Stomach smooth muscle (tissue), 2 donors: ENCODE data around the gene MRPS5.

Experiments used
- H3K27ac ChIP-seq: one replicate; pipeline ENCODE4 v1.7.0; 2013; ENCODE audit warnings: mild to moderate bottlenecking, low read length, inconsistent platforms
- H3K27me3 ChIP-seq, 2 donors: one replicate each; pipeline ENCODE4 v1.7.0; 2013; ENCODE audit warnings: low read length in 2 of 2; ENCODE audit not compliant: insufficient read depth in 2 of 2, control insufficient read depth in 1 of 2
- H3K36me3 ChIP-seq, 2 donors: one replicate each; pipeline ENCODE4 v1.7.0; 2013; ENCODE audit warnings: low read length in 2 of 2; ENCODE audit not compliant: control insufficient read depth in 2 of 2, insufficient read depth in 2 of 2
- H3K4me1 ChIP-seq: one replicate; pipeline ENCODE4 v1.7.0; 2013; ENCODE audit warnings: low read length; ENCODE audit not compliant: control insufficient read depth, insufficient read depth
- H3K4me3 ChIP-seq, 2 donors: one replicate each; pipeline ENCODE4 v1.7.0; 2013; ENCODE audit warnings: low read length in 2 of 2
- H3K9ac ChIP-seq, 2 donors: one replicate each; pipeline ENCODE4 v1.7.0; 2013; ENCODE audit warnings: low read length in 2 of 2, mild to moderate bottlenecking in 1 of 2
- H3K9me3 ChIP-seq, 2 donors: one replicate each; pipeline ENCODE4 v1.7.0; 2013; ENCODE audit warnings: low read length in 2 of 2; ENCODE audit not compliant: control insufficient read depth in 2 of 2
- donor health status: healthy.
- donor health status: Pancreatic carcinoma.

MRPS5 gene

GRCh38 chr2:95074663-95075439 is 46.8 kb downstream of the MRPS5 start:
- Histone ChIP-seq H3K4me3 (no peak overlapping the region), H3K36me3 (no peaks in the 10 kb centered on the region), H3K4me1 (peaks cover 10% of the 10 kb centered on the region), H3K27ac (no peak overlapping the region), H3K27me3 (peaks cover 14 to 28% of the 10 kb centered on the region in 2 donors), H3K9me3 (no peaks in the 10 kb centered on the region), H3K9ac (no peak overlapping the region)

- peaks cover 14 to 28% of the 10 kb centered on the region in 2 donors for H3K27me3 ChIP-seq
- H3K9ac ChIP-seq, result no peak overlapping the region
These were observed 47.5 kb downstream of the MRPS5 start for GRCh38 chr2:95073856-95074662.

GRCh38 chr2:95072424-95072823 is 49.2 kb downstream of the MRPS5 start:
- H3K9ac ChIP-seq, result no peak overlapping the region
- no peak overlapping the region for H3K27ac ChIP-seq
- no peaks in the 10 kb centered on the region for H3K36me3 ChIP-seq
- no peak overlapping the region for H3K4me3 ChIP-seq
- H3K27me3 ChIP-seq, result peaks cover 11 to 26% of the 10 kb centered on the region in 2 donors
- no peaks in the 10 kb centered on the region for H3K9me3 ChIP-seq
- H3K4me1 ChIP-seq, result peaks cover 9% of the 10 kb centered on the region

More at GRCh38 chr2:95073856-95074662, 47.5 kb downstream of the MRPS5 start:
- H3K4me3 ChIP-seq, result no peak overlapping the region
- H3K4me1 ChIP-seq, result peaks cover 10% of the 10 kb centered on the region
- H3K9me3 ChIP-seq, result no peaks in the 10 kb centered on the region
- H3K36me3 ChIP-seq, result no peaks in the 10 kb centered on the region
- H3K27ac ChIP-seq, result no peak overlapping the region

- no peak overlapping the region for H3K4me3 ChIP-seq
- H3K36me3 ChIP-seq, result no peaks in the 10 kb centered on the region
- no peaks in the 10 kb centered on the region for H3K9me3 ChIP-seq
- H3K27ac ChIP-seq, result no peak overlapping the region
- H3K4me1 ChIP-seq, result peaks cover 4% of the 10 kb centered on the region
- H3K27me3 ChIP-seq, result peaks cover 11 to 21% of the 10 kb centered on the region in 2 donors
- no peak overlapping the region for H3K9ac ChIP-seq
These were observed 49.8 kb downstream of the MRPS5 start for GRCh38 chr2:95071856-95072255.

- H3K27ac ChIP-seq, result no peak overlapping the region
- no peaks in the 10 kb centered on the region for H3K36me3 ChIP-seq
- no peaks in the 10 kb centered on the region for H3K4me1 ChIP-seq
- no peaks in the 10 kb centered on the region for H3K9me3 ChIP-seq
- H3K9ac ChIP-seq, result no peak overlapping the region
- H3K4me3 ChIP-seq, result no peak overlapping the region
- peaks cover 5 to 6% of the 10 kb centered on the region in 2 donors for H3K27me3 ChIP-seq
These were observed 52.1 kb downstream of the MRPS5 start for GRCh38 chr2:95069465-95069864.

GRCh38 chr2:95068256-95068655 is 53.4 kb downstream of the MRPS5 start:
- no peak overlapping the region for H3K4me3 ChIP-seq
- H3K27me3 ChIP-seq, result peaks cover 0 to 4% of the 10 kb centered on the region in 2 donors
- no peak overlapping the region for H3K27ac ChIP-seq
- no peaks in the 10 kb centered on the region for H3K36me3 ChIP-seq
- no peaks in the 10 kb centered on the region for H3K9me3 ChIP-seq
- no peaks in the 10 kb centered on the region for H3K4me1 ChIP-seq
- H3K9ac ChIP-seq, result no peak overlapping the region

- no peak overlapping the region for H3K27ac ChIP-seq
- H3K4me3 ChIP-seq, result no peak overlapping the region
- no peak overlapping the region for H3K9ac ChIP-seq
- H3K9me3 ChIP-seq, result no peaks in the 10 kb centered on the region
- peaks cover 0 to 2% of the 10 kb centered on the region in 2 donors for H3K27me3 ChIP-seq
- no peaks in the 10 kb centered on the region for H3K36me3 ChIP-seq
- no peaks in the 10 kb centered on the region for H3K4me1 ChIP-seq
These were observed 58.3 kb downstream of the MRPS5 start for GRCh38 chr2:95063086-95063958.

- H3K27ac ChIP-seq, result no peak overlapping the region
- no peaks in the 10 kb centered on the region for H3K36me3 ChIP-seq
- H3K9me3 ChIP-seq, result no peaks in the 10 kb centered on the region
- no peaks in the 10 kb centered on the region for H3K4me1 ChIP-seq
- no peak overlapping the region for H3K9ac ChIP-seq
- H3K27me3 ChIP-seq, result peaks cover 0 to 2% of the 10 kb centered on the region in 2 donors
- H3K4me3 ChIP-seq, result no peak overlapping the region
These were observed 59.1 kb downstream of the MRPS5 start for GRCh38 chr2:95062242-95063085.

GRCh38 chr2:95061601-95062183 is 59.9 kb downstream of the MRPS5 start:
- Histone ChIP-seq H3K4me1 (no peaks in the 10 kb centered on the region), H3K36me3 (no peaks in the 10 kb centered on the region)

More at GRCh38 chr2:95061601-95062183, 59.9 kb downstream of the MRPS5 start:
- H3K27me3 ChIP-seq, result peaks cover 0 to 2% of the 10 kb centered on the region in 2 donors
- no peaks in the 10 kb centered on the region for H3K9me3 ChIP-seq
- no peak overlapping the region for H3K9ac ChIP-seq
- no peak overlapping the region for H3K4me3 ChIP-seq
- no peak overlapping the region for H3K27ac ChIP-seq
